Measurements from ENCODE around the gene CABP1.

Gene CABP1

GRCh38 chr12:120696626-120697025 is 56.2 kb downstream of the CABP1 start:
- DNase-seq (ENCODE audit: low read depth), result no peak

GRCh38 chr12:120697344-120697743 is 56.9 kb downstream of the CABP1 start:
- no peak for DNase-seq (ENCODE audit: low read depth)

- no peak for DNase-seq (ENCODE audit: low read depth)
These were observed 58.2 kb downstream of the CABP1 start for GRCh38 chr12:120698665-120699064.

GRCh38 chr12:120699553-120699952 is 59.1 kb downstream of the CABP1 start:
- no peak for DNase-seq (ENCODE audit: low read depth)

GRCh38 chr12:120700886-120701285 is 60.5 kb downstream of the CABP1 start:
- DNase-seq (ENCODE audit: low read depth), result no peak

GRCh38 chr12:120702637-120703036 is 62.2 kb downstream of the CABP1 start:
- DNase-seq (ENCODE audit: low read depth), result no peak

GRCh38 chr12:120703311-120703942 is 63.0 kb downstream of the CABP1 start:
- DNase-seq (ENCODE audit: low read depth), result no peak

GRCh38 chr12:120705618-120706017 is 65.2 kb downstream of the CABP1 start:
- DNase-seq (ENCODE audit: low read depth), result no peak

- no peak for DNase-seq (ENCODE audit: low read depth)
These were observed 65.6 kb downstream of the CABP1 start for GRCh38 chr12:120706029-120706428.

GRCh38 chr12:120708651-120709050 is 68.2 kb downstream of the CABP1 start:
- no peak for DNase-seq (ENCODE audit: low read depth)

GRCh38 chr12:120710031-120710804 is 69.8 kb downstream of the CABP1 start, which contains the start of gene UNC119B:
TSS of gene UNC119B (plus strand) at chr12:120710458. CDS start at chr12:120710475, 17 bp downstream.
- DNase-seq (ENCODE audit: low read depth), result no peak

- DNase-seq (ENCODE audit: low read depth), result no peak
These were observed 70.4 kb downstream of the CABP1 start for GRCh38 chr12:120710805-120711296.

GRCh38 chr12:120711411-120711810 is 71.0 kb downstream of the CABP1 start:
- DNase-seq (ENCODE audit: low read depth), result no peak

- DNase-seq (ENCODE audit: low read depth), result no peak
These were observed 72.2 kb downstream of the CABP1 start for GRCh38 chr12:120712610-120713009.

- peak; percentile 40 for DNase-seq (ENCODE audit: low read depth)
These were observed 73.5 kb downstream of the CABP1 start for GRCh38 chr12:120713861-120714482.
